HepG2 (cell line): ENCODE results near the gene OR1F1. TPM values are rescaled to one million over a fixed set of nuclear protein-coding genes. Genes with fewer than 3 reads are reported as not detected.

Experiments used
- ARNTL ChIP-seq: sonication (generic); formaldehyde crosslinking; IDR thresholded peaks from 2 replicates; pipeline ENCODE4 v1.4.0; 2020; ENCODE audit warnings: mild to moderate bottlenecking, missing genetic modification reagents
- CBX1 ChIP-seq: IDR thresholded peaks from one replicate; pipeline ENCODE4 v1.6.1; 2016; ENCODE audit warnings: antibody characterized with exemption, low read depth
- CHCHD3 ChIP-seq: sonication (generic); formaldehyde crosslinking; IDR thresholded peaks from 2 replicates; pipeline ENCODE4 v1.8.0; 2022; ENCODE audit warnings: mild to moderate bottlenecking, missing genetic modification reagents, moderate library complexity
- FOSL2 ChIP-seq: sonication (generic); formaldehyde crosslinking; IDR thresholded peaks from 2 replicates; pipeline ENCODE4 v1.4.0; 2020; ENCODE audit warnings: missing genetic modification reagents
- HHEX ChIP-seq: IDR thresholded peaks from 2 replicates; pipeline ENCODE4 v1.6.1; 2016; ENCODE audit warnings: control low read depth
- HIVEP1 ChIP-seq: sonication (generic); formaldehyde crosslinking; IDR thresholded peaks from 2 replicates; pipeline ENCODE4 v1.4.0; 2020; ENCODE audit warnings: mild to moderate bottlenecking, missing genetic modification reagents
- HNF4A ChIP-seq: sonication (generic); formaldehyde crosslinking; IDR thresholded peaks from 2 replicates; pipeline ENCODE4 v1.4.0; 2020; ENCODE audit warnings: missing genetic modification reagents
- IKZF4 ChIP-seq: sonication (generic); formaldehyde crosslinking; IDR thresholded peaks from 2 replicates; pipeline ENCODE4 v1.5.1; 2020; ENCODE audit warnings: borderline replicate concordance, mild to moderate bottlenecking, low read depth, missing genetic modification reagents; ENCODE audit errors: not compliant biosample characterization
- PLSCR1 ChIP-seq: sonication (generic); formaldehyde crosslinking; IDR thresholded peaks from 2 replicates; pipeline ENCODE4 v1.5.0; 2020; ENCODE audit warnings: missing genetic modification reagents, mild to moderate bottlenecking, borderline replicate concordance
- RCOR2 ChIP-seq: IDR thresholded peaks from 2 replicates; pipeline ENCODE4 v1.6.1; 2016; ENCODE audit warnings: missing biosample characterization, missing genetic modification reagents
- TAF1 ChIP-seq: sonication (generic); formaldehyde crosslinking; IDR thresholded peaks from 2 replicates; pipeline ENCODE4 v1.4.0; 2020; ENCODE audit warnings: missing genetic modification reagents
- TGIF2 ChIP-seq: IDR thresholded peaks from 2 replicates; pipeline ENCODE4 v1.6.1; 2016; ENCODE audit warnings: control low read depth, missing compliant biosample characterization
- THRA ChIP-seq: sonication (generic); formaldehyde crosslinking; IDR thresholded peaks from 2 replicates; pipeline ENCODE4 v1.4.0; 2020; ENCODE audit warnings: missing genetic modification reagents, borderline replicate concordance
- ZNF20 ChIP-seq: sonication (generic); formaldehyde crosslinking; IDR thresholded peaks from 2 replicates; pipeline ENCODE4 v1.4.0; 2020; ENCODE audit warnings: mild to moderate bottlenecking, moderate library complexity, missing genetic modification reagents
- ZNF264 ChIP-seq: sonication (generic); formaldehyde crosslinking; IDR thresholded peaks from 2 replicates; pipeline ENCODE4 v1.4.0; 2020; ENCODE audit warnings: missing genetic modification reagents
- ZNF335 ChIP-seq: sonication (generic); formaldehyde crosslinking; IDR thresholded peaks from 2 replicates; pipeline ENCODE4 v1.4.0; 2020; ENCODE audit warnings: missing genetic modification reagents
- ZNF432 ChIP-seq: sonication (generic); formaldehyde crosslinking; IDR thresholded peaks from 2 replicates; pipeline ENCODE4 v1.5.0; 2020; ENCODE audit warnings: missing genetic modification reagents, mild to moderate bottlenecking, borderline replicate concordance
- ZNF770 ChIP-seq: sonication (generic); formaldehyde crosslinking; IDR thresholded peaks from 2 replicates; pipeline ENCODE4 v1.5.0; 2020; ENCODE audit warnings: mild to moderate bottlenecking, missing genetic modification reagents
- polyA plus RNA-seq, 8 experiments: library from polyadenylated mRNA; depleted of rRNA in 3 of 8; stranded (reverse) in 7 of 8; unstranded in 1 of 8; fragments of >200 nt; fragmentation: Illumina TruSeq in 4 of 8; extraction: Trizol in 4 of 8; gene quantifications; 2 replicates each; pipeline versions ENCODE4 v1.2.1 to v1.2.3, GENCODE V29; 2011 to 2016; ENCODE audit warnings: low read depth in 4 of 8, missing spikeins in 1 of 8, mixed read lengths in 1 of 8; ENCODE audit not compliant: insufficient read depth in 1 of 8
- total RNA-seq, 5 experiments: library from RNA; depleted of rRNA; stranded (reverse); fragments of >200 nt; fragmentation: Illumina TruSeq; extraction: Trizol; gene quantifications; 2 replicates each; pipeline ENCODE4 v1.2.3, GENCODE V29; 2016; ENCODE audit warnings: low read depth in 1 of 5

Gene OR1F1
- total and polyA plus RNA-seq, 2 of the 13 experiments (the other 11 are each of a cell fraction or from before 2014, with no cell fraction given): 0.90 TPM; not detected in 1

GRCh38 chr16:3182608-3183444, 5.2 kb upstream of the OR1F1 start (continued):
- no peak for TF ChIP-seq PLSCR1 (CRISPR knock-in tag)
- no peak for TF ChIP-seq IKZF4
- TF ChIP-seq TAF1: no peak; the same call in 1 of the 2 replicates
- TF ChIP-seq HNF4A (CRISPR knock-in tag): no peak
- peak; percentile 28; the same call in 1 of the 2 replicates for TF ChIP-seq ZNF335 (CRISPR knock-in tag)
- TF ChIP-seq ARNTL (CRISPR knock-in tag): no peak
- TF ChIP-seq FOSL2 (CRISPR knock-in tag): peak; percentile 46; the same call in 1 of the 2 replicates
- 0 out of 2 replicates have a peak, but pooled peaks have one; percentile 18 for TF ChIP-seq HIVEP1 (CRISPR knock-in tag)
- peak; percentile 61; the same call in 1 of the 2 replicates for TF ChIP-seq RCOR2 (CRISPR knock-in tag)
- peak; percentile 69 for TF ChIP-seq CBX1
- TF ChIP-seq ZNF20: no peak
- TF ChIP-seq ZNF264: 0 out of 2 replicates have a peak, but pooled peaks have one; percentile 10
- no peak for TF ChIP-seq HHEX (CRISPR knock-in tag)
- TF ChIP-seq TGIF2: no peak; the same call in 1 of the 2 replicates
- no peak for TF ChIP-seq THRA
- 0 out of 2 replicates have a peak, but pooled peaks have one; percentile 7 for TF ChIP-seq CHCHD3 (CRISPR knock-in tag)
- TF ChIP-seq ZNF770: peak; percentile 30; the same call in 1 of the 2 replicates
- TF ChIP-seq ZNF432 (CRISPR knock-in tag): no peak
